Karpas-422 (cell line): ENCODE data around the gene AP5S1. TPM values are rescaled to one million over a fixed set of nuclear protein-coding genes. Genes with fewer than 3 reads are reported as not detected.
"Not testable (repeated sequence)": the region's sequence is repeated elsewhere in the genome, so short reads cannot be mapped to it uniquely, and the experiment has no call there.

Experiments used
- DNase-seq: peaks from one replicate; pipeline ENCODE4 v3.0.0-alpha.2; 2015
- H2AFZ ChIP-seq: fragments of 200-600 bp; sonication (generic); 2 replicates; pipeline ENCODE4 v1.6.1; 2014; ENCODE audit warnings: antibody characterized with exemption, low read length, mixed read lengths
- H3K27ac ChIP-seq: fragments of 200-600 bp; sonication (generic); 2 replicates; pipeline ENCODE4 v1.5.1; 2014; ENCODE audit warnings: mild to moderate bottlenecking, low read length, moderate library complexity
- H3K27me3 ChIP-seq: fragments of 200-600 bp; sonication (generic); 2 replicates; pipeline ENCODE4 v1.6.1; 2014; ENCODE audit warnings: low read length, mixed read lengths
- H3K36me3 ChIP-seq: fragments of 200-600 bp; sonication (generic); 2 replicates; pipeline ENCODE4 v1.6.1; 2014; ENCODE audit warnings: low read length, mixed read lengths; ENCODE audit not compliant: insufficient read depth
- H3K4me1 ChIP-seq: fragments of 200-600 bp; sonication (generic); 2 replicates; pipeline ENCODE4 v1.6.1; 2014; ENCODE audit warnings: mild to moderate bottlenecking, low read length, mixed read lengths
- H3K4me2 ChIP-seq: fragments of 200-600 bp; sonication (generic); 2 replicates; pipeline ENCODE4 v1.6.1; 2014; ENCODE audit warnings: low read length, low read depth, mild to moderate bottlenecking; ENCODE audit not compliant: poor library complexity, severe bottlenecking
- H3K4me3 ChIP-seq: fragments of 200-600 bp; sonication (generic); 2 replicates; pipeline ENCODE4 v1.5.1; 2014; ENCODE audit warnings: mild to moderate bottlenecking, antibody characterized with exemption, low read length, mixed read lengths
- H3K79me2 ChIP-seq: fragments of 200-600 bp; sonication (generic); 2 replicates; pipeline ENCODE4 v1.6.1; 2014; ENCODE audit warnings: mild to moderate bottlenecking, low read length, mixed read lengths
- H3K9ac ChIP-seq: fragments of 200-600 bp; sonication (generic); 2 replicates; pipeline ENCODE4 v1.6.0; 2014; ENCODE audit warnings: low read length
- H3K9me2 ChIP-seq: fragments of 200-600 bp; sonication (generic), shearing (Covaris generic); replicated peaks from 2 replicates; pipeline ENCODE4 v1.6.0; 2014; ENCODE audit warnings: mild to moderate bottlenecking, low read length, moderate library complexity; ENCODE audit not compliant: insufficient read depth
- H3K9me3 ChIP-seq: fragments of 300-700, 200-600 bp; sonication (generic); 2 replicates; pipeline ENCODE4 v1.6.1; 2014; ENCODE audit warnings: low read length, mixed read lengths
- H4K20me1 ChIP-seq: fragments of 200-600 bp; sonication (generic); 2 replicates; pipeline ENCODE4 v1.6.1; 2014; ENCODE audit warnings: mild to moderate bottlenecking, antibody characterized with exemption, low read length, low read depth; ENCODE audit not compliant: insufficient read depth
- total RNA-seq: library from RNA; depleted of rRNA; stranded (reverse); fragments of >200 nt; shearing (Covaris generic); gene quantifications from 2 replicates; pipeline ENCODE4 v1.2.3, GENCODE V29; 2014; ENCODE audit warnings: low replicate concordance

Gene AP5S1
- total RNA-seq, 1 experiment from 2014 or later, result 7.1 TPM

- H3K27ac ChIP-seq, result peak overlapping the region; percentile 44
- H3K4me3 ChIP-seq, result peak overlapping the region; percentile 69
- H3K79me2 ChIP-seq, result peaks cover 13% of the 10 kb centered on the region
- no peaks in the 10 kb centered on the region for H3K27me3 ChIP-seq
- no peaks in the 10 kb centered on the region for H3K9me2 ChIP-seq
- no peaks in the 10 kb centered on the region for H3K9me3 ChIP-seq
- no peak for DNase-seq
- 0 out of 2 replicates have a peak, but pooled peaks cover 5% of the 10 kb centered on the region for H3K36me3 ChIP-seq
- H3K9ac ChIP-seq, result peak overlapping the region; percentile 82
- H2AFZ ChIP-seq, result peak overlapping the region; percentile 25
- peak overlapping the region; percentile 81 for H3K4me2 ChIP-seq
- H4K20me1 ChIP-seq, result no peaks in the 10 kb centered on the region
- peaks cover 21% of the 10 kb centered on the region for H3K4me1 ChIP-seq
Measured at GRCh38 chr20:3820901-3821727, 767 bp downstream of the AP5S1 start.

GRCh38 chr20:3821996-3822395 lies 1.6 kb downstream of the AP5S1 start:
- Histone ChIP-seq H3K27ac (no peak overlapping the region), H3K36me3 (0 out of 2 replicates have a peak, but pooled peaks cover 5% of the 10 kb centered on the region), H3K4me3 (no peak overlapping the region), H3K27me3 (no peaks in the 10 kb centered on the region), H4K20me1 (no peaks in the 10 kb centered on the region), H3K4me1 (peaks cover 21% of the 10 kb centered on the region), H3K4me2 (peak overlapping the region; percentile 81), H3K9ac (no peak overlapping the region), H2AFZ (no peak overlapping the region), H3K9me3 (no peaks in the 10 kb centered on the region), H3K79me2 (peaks cover 13% of the 10 kb centered on the region), H3K9me2 (no peaks in the 10 kb centered on the region)
- DNase-seq, result no peak

- H3K27me3 ChIP-seq, result no peaks in the 10 kb centered on the region
- no peak for DNase-seq
Measured at GRCh38 chr20:3823881-3824280, 3.5 kb downstream of the AP5S1 start.

GRCh38 chr20:3825526-3825925 lies 5.2 kb downstream of the AP5S1 start:
- DNase-seq, result no peak
- H3K4me2 ChIP-seq, result no peak overlapping the region

More at GRCh38 chr20:3823881-3824280, 3.5 kb downstream of the AP5S1 start:
- Histone ChIP-seq H3K79me2 (peaks cover 13% of the 10 kb centered on the region), H2AFZ (no peak overlapping the region), H3K4me3 (no peak overlapping the region), H3K9me3 (no peaks in the 10 kb centered on the region), H3K36me3 (0 out of 2 replicates have a peak, but pooled peaks cover 5% of the 10 kb centered on the region), H3K9ac (no peak overlapping the region), H3K27ac (no peak overlapping the region), H3K4me2 (no peak overlapping the region), H3K4me1 (peaks cover 15% of the 10 kb centered on the region), H3K9me2 (no peaks in the 10 kb centered on the region), H4K20me1 (no peaks in the 10 kb centered on the region)

DNA sequence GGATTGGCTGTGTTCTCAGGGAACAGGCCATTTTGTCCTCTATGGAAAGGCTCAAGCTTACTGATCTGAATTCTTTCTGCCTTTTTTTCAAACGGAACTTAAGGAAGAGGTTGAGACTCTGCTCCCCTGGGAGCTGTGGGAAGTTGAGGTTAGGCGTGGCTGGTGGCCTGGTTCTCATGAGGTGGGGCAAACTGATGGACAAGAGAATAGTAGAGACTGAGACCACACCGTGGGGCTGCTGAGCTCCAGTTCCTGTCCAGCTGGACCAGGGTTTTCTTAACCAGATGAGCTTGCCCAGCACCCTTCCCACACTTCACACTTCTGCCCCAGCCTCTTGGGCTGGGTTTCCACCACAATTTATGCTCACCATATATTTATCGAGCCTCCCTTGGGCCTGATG lies 6.1 kb downstream of the AP5S1 start:
- Histone ChIP-seq H3K4me3 (no peak overlapping the region), H3K36me3 (0 out of 2 replicates have a peak, but pooled peaks cover 5% of the 10 kb centered on the region), H3K9me2 (no peaks in the 10 kb centered on the region), H3K9me3 (no peaks in the 10 kb centered on the region), H3K4me2 (no peak overlapping the region), H3K27me3 (no peaks in the 10 kb centered on the region), H2AFZ (no peak overlapping the region), H3K27ac (no peak overlapping the region), H3K4me1 (peaks cover 5% of the 10 kb centered on the region), H3K9ac (no peak overlapping the region), H3K79me2 (peaks cover 7% of the 10 kb centered on the region), H4K20me1 (no peaks in the 10 kb centered on the region)
- DNase-seq, result no peak

More at GRCh38 chr20:3825526-3825925, 5.2 kb downstream of the AP5S1 start:
- Histone ChIP-seq H3K27ac (no peak overlapping the region), H3K36me3 (0 out of 2 replicates have a peak, but pooled peaks cover 5% of the 10 kb centered on the region), H3K79me2 (peaks cover 13% of the 10 kb centered on the region), H3K4me1 (peaks cover 9% of the 10 kb centered on the region), H3K27me3 (no peaks in the 10 kb centered on the region), H2AFZ (no peak overlapping the region), H3K4me3 (no peak overlapping the region), H4K20me1 (no peaks in the 10 kb centered on the region), H3K9ac (no peak overlapping the region), H3K9me2 (no peaks in the 10 kb centered on the region), H3K9me3 (no peaks in the 10 kb centered on the region)

- H2AFZ ChIP-seq, result no peak overlapping the region
- H3K4me1 ChIP-seq, result no peaks in the 10 kb centered on the region
- H4K20me1 ChIP-seq, result no peaks in the 10 kb centered on the region
- H3K9me2 ChIP-seq, result no peaks in the 10 kb centered on the region
- no peaks in the 10 kb centered on the region for H3K9me3 ChIP-seq
- no peak overlapping the region for H3K9ac ChIP-seq
- H3K4me2 ChIP-seq, result no peak overlapping the region
- H3K27ac ChIP-seq, result no peak overlapping the region
- H3K27me3 ChIP-seq, result no peaks in the 10 kb centered on the region
- no peak for DNase-seq
- H3K36me3 ChIP-seq, result no peaks in the 10 kb centered on the region
- H3K79me2 ChIP-seq, result no peaks in the 10 kb centered on the region
- H3K4me3 ChIP-seq, result no peak overlapping the region
Measured at GRCh38 chr20:3828798-3829197, 8.5 kb downstream of the AP5S1 start.

DNA sequence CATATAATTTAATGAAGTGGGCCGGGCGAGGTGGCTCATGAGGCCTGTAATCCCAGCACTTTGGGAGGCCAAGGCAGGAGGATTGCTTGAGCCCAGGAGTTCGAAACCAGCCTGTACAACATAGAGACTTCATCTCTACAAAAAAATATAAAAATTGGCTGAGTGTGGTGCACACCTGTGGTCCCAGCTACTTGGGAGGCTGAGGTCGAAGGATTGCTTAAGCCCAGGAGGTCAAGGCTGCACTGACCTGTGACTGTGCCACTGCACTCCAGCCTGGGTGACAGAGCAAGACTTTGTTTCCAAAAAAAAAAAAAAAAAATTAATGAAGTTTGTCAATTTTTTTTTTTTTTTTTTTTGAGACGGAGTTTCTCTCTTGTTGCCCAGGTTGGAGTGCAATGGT lies 9.5 kb downstream of the AP5S1 start:
- not testable (repeated sequence) for H3K27ac ChIP-seq, H4K20me1 ChIP-seq, DNase-seq

DNA sequence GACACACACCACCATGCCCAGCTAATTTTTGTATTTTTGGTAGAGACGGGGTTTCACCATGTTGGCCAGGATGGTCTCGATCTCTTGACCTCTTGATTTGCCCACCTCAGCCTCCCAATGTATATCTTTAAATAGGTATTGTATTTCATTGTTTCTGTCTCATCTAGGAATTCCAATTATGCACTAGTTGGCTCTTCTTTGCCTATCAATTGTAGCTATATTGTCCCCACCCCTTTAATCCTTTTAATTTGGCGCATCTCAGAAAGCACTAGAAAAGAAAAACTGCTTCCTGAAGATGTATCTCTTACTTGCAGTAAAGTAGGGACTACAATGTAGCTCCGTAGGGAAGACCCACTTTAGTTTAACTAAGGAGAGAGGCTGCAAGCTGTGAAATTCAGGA lies 15.8 kb downstream of the AP5S1 start:
- H3K9me2 ChIP-seq, result no peaks in the 10 kb centered on the region
- no peaks in the 10 kb centered on the region for H3K79me2 ChIP-seq
- no peak overlapping the region for H3K4me3 ChIP-seq
- H3K9me3 ChIP-seq, result no peaks in the 10 kb centered on the region
- no peaks in the 10 kb centered on the region for H3K4me1 ChIP-seq
- H3K27ac ChIP-seq, result no peak overlapping the region
- H4K20me1 ChIP-seq, result no peaks in the 10 kb centered on the region
- DNase-seq, result no peak
- H3K4me2 ChIP-seq, result no peak overlapping the region
- no peaks in the 10 kb centered on the region for H3K27me3 ChIP-seq
- no peaks in the 10 kb centered on the region for H3K36me3 ChIP-seq
- H3K9ac ChIP-seq, result no peak overlapping the region
- no peak overlapping the region for H2AFZ ChIP-seq

More for the DNA sequence above, 9.5 kb downstream of the AP5S1 start:
- not testable (repeated sequence) for H3K4me2 ChIP-seq, H3K4me1 ChIP-seq, H3K27me3 ChIP-seq, H3K9me2 ChIP-seq, H3K4me3 ChIP-seq, H3K79me2 ChIP-seq, H3K9ac ChIP-seq, H3K36me3 ChIP-seq, H3K9me3 ChIP-seq, H2AFZ ChIP-seq
